NCI-H1930 (cell line): ENCODE measurements around the gene MPDZ.
A peak's percentile ranks its signal among the peaks of the same experiment; 100 is the strongest.

Source experiments
- DNase-seq, 2 experiments: peaks; one replicate each; lab custom pipeline; 2025; lab: John Stamatoyannopoulos, UW

Gene MPDZ

GRCh38 chr9:13186091-13186490 lies 93.4 kb downstream of the MPDZ start:
- no peak for DNase-seq

- no peak for DNase-seq
Measured at GRCh38 chr9:13181652-13182051, 97.8 kb downstream of the MPDZ start.

- DNase-seq: no peak
Measured at GRCh38 chr9:13179257-13179656, 100.2 kb downstream of the MPDZ start.

GRCh38 chr9:13175732-13176131 lies 103.8 kb downstream of the MPDZ start:
- DNase-seq: no peak

- no peak for DNase-seq
Measured at GRCh38 chr9:13174906-13175639, 104.4 kb downstream of the MPDZ start.

- DNase-seq: no peak
Measured at GRCh38 chr9:13173553-13173952, 105.9 kb downstream of the MPDZ start.

- DNase-seq: no peak
Measured at GRCh38 chr9:13171261-13171660, 108.2 kb downstream of the MPDZ start.

- DNase-seq: peak; percentile 15 to 20
Measured at GRCh38 chr9:13166996-13167395, 112.5 kb downstream of the MPDZ start.

- DNase-seq: no peak
Measured at GRCh38 chr9:13165956-13166355, 113.5 kb downstream of the MPDZ start.

- DNase-seq: peak; percentile 39 to 55
Measured at GRCh38 chr9:13165236-13165945, 114.1 kb downstream of the MPDZ start.

GRCh38 chr9:13163946-13164345 lies 115.5 kb downstream of the MPDZ start:
- DNase-seq: peak in 1 of 2 experiments; percentile 26

- peak; percentile 68 to 79 for DNase-seq
Measured at GRCh38 chr9:13163287-13163686, 116.2 kb downstream of the MPDZ start.

GRCh38 chr9:13160051-13160450 lies 119.4 kb downstream of the MPDZ start:
- DNase-seq: no peak

- no peak for DNase-seq
Measured at GRCh38 chr9:13158986-13159385, 120.5 kb downstream of the MPDZ start.

GRCh38 chr9:13151489-13151888 lies 128.0 kb downstream of the MPDZ start:
- DNase-seq: no peak

- DNase-seq: no peak
Measured at GRCh38 chr9:13149454-13149853, 130.0 kb downstream of the MPDZ start.

GRCh38 chr9:13146840-13147239 lies 132.7 kb downstream of the MPDZ start:
- DNase-seq: peak in 1 of 2 experiments; percentile 50

GRCh38 chr9:13145340-13145739 lies 134.2 kb downstream of the MPDZ start:
- DNase-seq: no peak

GRCh38 chr9:13144166-13144775 lies 135.2 kb downstream of the MPDZ start:
- no peak for DNase-seq

GRCh38 chr9:13143281-13143680 lies 136.2 kb downstream of the MPDZ start:
- DNase-seq: peak; percentile 45 to 57

GRCh38 chr9:13142776-13143175 lies 136.7 kb downstream of the MPDZ start:
- DNase-seq: no peak

GRCh38 chr9:13141629-13142028 lies 137.9 kb downstream of the MPDZ start:
- peak in 1 of 2 experiments; percentile 23 for DNase-seq
